ENCODE measurements around the gene NAPB.
"Not testable (repeated sequence)": the region's sequence is repeated elsewhere in the genome, so short reads cannot be mapped to it uniquely, and the experiment has no call there.

Gene NAPB

DNA sequence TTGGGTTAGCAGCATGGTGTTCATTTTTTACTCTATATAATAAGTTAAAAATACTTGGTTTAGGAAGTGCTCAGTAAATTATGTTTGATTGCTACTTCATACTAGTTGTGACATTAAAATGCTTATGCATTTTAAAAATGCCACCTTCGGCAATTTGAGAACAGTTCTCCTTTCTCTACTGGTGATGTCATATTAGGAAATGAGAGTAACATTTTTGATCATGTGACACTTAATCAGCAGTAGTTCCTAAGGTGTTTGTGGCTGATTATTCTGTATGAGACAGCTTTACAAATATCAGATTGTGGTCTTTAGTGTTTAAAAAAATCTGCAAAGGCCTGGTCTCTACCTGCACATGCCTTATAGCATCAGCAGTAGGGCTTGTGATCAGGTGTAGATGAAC lies 54.9 kb downstream of the NAPB start:
- no peak for DNase-seq

GRCh38 chr20:23365390-23366165 lies 55.7 kb downstream of the NAPB start:
- DNase-seq: no peak

- no peak for DNase-seq
Observed at GRCh38 chr20:23363257-23363649, 58.0 kb downstream of the NAPB start.

DNA sequence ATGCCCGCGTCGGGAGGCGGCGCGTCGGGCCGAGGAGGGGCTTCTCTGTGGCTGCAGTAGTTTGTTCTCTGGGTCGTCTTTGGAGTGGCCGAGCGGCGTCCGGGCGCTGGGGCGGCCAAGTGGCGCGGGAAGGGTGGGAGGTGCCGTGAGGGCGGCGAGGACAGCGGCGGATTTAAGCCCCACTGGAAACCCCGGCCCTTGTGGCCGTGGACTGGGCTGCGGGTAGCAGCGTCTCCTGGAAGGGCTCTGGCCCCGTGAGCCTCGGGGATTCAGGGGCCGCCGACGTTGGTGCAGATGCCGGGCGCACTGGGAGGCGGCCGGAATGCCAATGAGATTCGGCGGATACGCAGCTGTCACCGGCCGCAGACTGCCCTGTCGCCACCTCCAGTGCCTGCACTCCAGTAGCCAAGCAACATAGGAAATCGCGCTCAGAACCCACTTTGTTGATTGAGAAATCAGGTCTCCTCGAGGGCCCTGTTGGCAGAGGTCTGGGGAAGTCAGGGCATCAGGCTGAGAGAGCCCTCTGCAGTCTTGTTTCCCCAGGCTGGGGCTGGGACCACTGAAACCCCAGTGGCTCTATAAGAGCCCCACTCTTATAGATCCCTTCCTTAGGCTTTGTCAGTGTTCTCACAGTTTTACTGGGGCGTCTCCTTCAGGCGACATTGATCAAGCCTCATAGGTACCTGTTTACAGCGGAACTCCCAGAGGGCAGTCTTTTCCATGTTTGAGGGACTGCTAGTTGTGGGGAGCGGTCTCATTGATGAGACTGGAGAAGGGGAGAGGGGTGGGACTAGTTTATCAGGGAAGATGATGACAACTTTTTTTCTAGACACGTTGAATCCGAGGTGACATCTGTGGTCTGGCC lies 58.7 kb downstream of the NAPB start:
- peak; percentile 27 to 28 for DNase-seq

- peak; percentile 94 for DNase-seq
Observed at GRCh38 chr20:23361476-23362391, 59.6 kb downstream of the NAPB start, which contains the start of gene GZF1. GZF1 (plus strand) TSS chr20:23362182; CDS start chr20:23364384, 2,202 bp downstream.

DNA sequence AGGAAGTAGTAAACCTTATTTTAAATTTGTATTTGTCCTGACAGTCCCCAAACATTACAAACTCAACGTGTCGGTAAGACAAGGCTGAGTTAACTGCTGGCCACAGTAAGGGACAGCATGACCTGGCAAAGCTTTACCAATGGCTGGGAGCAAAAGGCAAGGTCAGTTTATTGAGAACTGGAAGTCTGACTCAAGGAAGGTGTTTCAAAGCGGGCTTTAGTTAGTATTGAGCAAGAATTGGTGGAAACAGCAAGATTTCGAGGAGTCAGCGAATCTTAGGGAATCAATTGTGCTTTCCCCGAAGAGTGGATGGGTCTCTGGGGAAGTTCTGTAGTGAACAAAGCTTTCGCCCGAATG lies 60.2 kb downstream of the NAPB start:
- peak in 1 of 2 experiments; percentile 26 for DNase-seq

DNA sequence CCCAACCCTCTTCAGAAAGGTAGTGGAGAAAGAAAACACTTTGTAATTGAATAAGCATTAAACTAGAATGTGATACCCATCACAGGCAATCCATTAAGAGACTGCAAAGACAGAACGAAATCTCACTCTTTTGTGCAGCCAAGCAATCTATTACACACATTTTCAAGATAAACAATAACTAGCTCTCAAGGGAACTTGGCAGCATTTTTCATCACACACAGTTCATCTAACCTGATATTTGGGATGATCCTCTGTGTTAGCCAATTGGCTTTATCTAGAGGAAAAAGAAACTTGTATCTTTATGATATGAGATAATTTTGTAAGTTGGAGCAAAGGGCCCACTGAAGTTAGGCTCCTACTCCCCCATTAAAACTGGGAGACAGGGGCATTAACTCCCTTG lies 60.8 kb downstream of the NAPB start:
- DNase-seq: no peak

- no peak for DNase-seq
Observed at GRCh38 chr20:23358923-23359593, 62.2 kb downstream of the NAPB start.

- no peak for DNase-seq
Observed at GRCh38 chr20:23358563-23358906, 62.8 kb downstream of the NAPB start.

DNA sequence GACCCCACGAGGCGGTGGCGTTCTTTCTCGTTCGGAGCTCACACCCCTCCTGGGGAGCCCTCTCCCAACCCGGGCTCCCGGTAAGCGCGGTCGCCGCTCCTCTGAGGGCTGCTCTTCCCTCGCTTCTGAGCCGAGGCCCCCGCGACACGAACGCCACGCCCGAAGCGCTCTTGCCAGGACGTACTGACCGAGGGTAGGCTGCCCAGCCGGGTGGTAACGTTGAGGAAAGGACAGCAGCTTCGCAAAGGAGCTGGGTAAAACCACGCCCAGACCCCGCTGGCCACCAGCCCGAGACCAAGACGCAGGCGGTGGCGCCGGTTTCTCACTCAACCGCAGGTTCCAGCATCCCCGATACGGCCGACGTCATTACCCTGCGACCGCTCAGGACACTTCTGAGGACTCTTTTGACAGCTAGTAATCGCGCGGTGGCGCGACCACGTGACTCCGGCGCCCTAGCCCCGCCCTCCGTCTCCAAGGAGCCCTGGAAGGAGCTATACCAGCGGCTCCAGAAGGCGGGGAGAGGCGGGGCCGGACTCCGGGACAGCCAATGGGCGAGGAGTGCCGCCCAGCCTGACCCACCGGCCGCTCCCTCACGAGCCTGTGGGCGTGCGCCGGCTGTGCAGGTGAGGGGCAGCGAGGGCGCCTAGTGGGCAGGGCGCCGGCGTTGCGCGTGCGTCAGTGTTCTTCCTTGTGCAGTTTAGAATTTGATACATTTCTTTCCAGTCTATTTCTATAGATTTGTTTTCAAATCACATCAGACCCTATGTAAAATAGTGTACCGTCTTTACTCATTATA lies 63.3 kb downstream of the NAPB start:
- peak; percentile 97 to 98 for DNase-seq

- no peak for DNase-seq
Observed at GRCh38 chr20:23356203-23356602, 65.1 kb downstream of the NAPB start.

GRCh38 chr20:23350904-23351838 lies 70.1 kb downstream of the NAPB start:
- peak; percentile 49 to 50 for DNase-seq

- peak; percentile 94 to 95 for DNase-seq
Observed at GRCh38 chr20:23350196-23350903, 70.9 kb downstream of the NAPB start, which contains the start of gene NXT1. NXT1 (plus strand) TSS chr20:23350791; CDS start chr20:23354042, 3,251 bp downstream.

GRCh38 chr20:23349338-23350195 lies 71.7 kb downstream of the NAPB start:
- peak; percentile 80 to 82 for DNase-seq

DNA sequence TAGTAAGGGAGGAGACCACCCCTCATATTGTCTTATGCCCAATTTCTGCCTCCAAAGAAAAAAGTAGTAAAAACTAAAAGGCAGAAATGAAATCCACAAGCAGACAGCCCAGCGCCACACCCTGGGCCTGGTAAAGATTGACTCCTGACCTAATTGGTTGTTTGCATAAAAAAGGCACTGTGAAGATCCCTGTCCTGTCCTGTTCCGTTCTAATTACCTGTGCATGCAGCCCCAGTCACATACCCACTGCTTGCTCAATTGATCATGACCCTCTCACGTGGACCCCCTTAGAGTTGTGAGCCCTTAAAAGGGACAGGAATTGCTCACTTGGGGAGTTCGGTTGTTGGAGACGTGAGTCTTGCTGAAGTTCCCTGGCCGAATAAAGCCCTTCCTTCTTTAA lies 72.8 kb downstream of the NAPB start:
- DNase-seq: not testable (repeated sequence)

DNA sequence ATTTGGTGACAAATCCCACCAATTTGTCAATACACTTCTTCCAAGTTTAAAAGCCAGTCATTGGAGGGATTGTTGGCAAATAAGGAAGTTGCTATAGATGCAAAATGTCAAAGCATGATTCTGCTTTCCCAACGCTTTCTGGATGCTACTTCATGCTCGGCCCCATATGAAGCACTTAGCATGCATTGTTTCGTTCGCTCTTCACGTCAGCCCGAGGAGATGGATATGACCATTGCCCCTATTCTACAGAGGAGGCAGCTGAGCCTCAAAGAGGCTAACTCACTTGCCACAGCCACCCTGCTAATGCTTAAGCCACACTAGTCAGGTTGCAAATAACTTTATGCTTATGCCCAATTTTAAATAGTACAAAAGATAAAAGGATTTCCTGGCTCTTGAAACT lies 73.5 kb downstream of the NAPB start:
- DNase-seq: no peak

GRCh38 chr20:23346002-23346401 lies 75.3 kb downstream of the NAPB start:
- no peak for DNase-seq

DNA sequence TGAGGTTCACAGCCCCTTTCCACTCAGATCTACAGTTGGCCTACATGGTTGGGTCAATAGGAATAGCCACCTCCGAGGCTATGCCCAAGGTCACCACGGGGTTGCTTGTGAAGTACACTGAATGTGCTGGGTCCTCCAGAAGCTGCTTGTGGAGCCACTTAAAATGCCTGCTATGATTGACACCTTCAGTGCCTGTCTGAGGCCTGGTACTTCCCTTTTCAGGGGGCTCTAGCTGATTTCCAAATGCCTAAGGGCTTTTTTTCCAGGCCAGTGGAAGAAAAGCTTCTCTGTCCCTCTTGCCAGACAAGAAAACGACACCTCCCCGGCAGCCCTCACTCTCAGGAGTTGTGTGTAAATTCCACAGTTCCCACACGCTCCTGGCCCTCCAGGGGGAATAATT lies 77.0 kb downstream of the NAPB start:
- DNase-seq: peak in 1 of 2 experiments; percentile 7

- DNase-seq: no peak
Observed at GRCh38 chr20:23343590-23343989, 77.7 kb downstream of the NAPB start.

Measured in Kasumi-1 (cell line).